ENCODE data around the gene GAL3ST2. TPM values are rescaled to one million over a fixed set of nuclear protein-coding genes. Genes with fewer than 3 reads are reported as not detected.
A peak's percentile ranks its signal among the peaks of the same experiment; 100 is the strongest.

The GAL3ST2 gene
- total and polyA plus RNA-seq, 8 donors: 0.26 to 0.31 (median 0.29) TPM; not detected in 2

DNA sequence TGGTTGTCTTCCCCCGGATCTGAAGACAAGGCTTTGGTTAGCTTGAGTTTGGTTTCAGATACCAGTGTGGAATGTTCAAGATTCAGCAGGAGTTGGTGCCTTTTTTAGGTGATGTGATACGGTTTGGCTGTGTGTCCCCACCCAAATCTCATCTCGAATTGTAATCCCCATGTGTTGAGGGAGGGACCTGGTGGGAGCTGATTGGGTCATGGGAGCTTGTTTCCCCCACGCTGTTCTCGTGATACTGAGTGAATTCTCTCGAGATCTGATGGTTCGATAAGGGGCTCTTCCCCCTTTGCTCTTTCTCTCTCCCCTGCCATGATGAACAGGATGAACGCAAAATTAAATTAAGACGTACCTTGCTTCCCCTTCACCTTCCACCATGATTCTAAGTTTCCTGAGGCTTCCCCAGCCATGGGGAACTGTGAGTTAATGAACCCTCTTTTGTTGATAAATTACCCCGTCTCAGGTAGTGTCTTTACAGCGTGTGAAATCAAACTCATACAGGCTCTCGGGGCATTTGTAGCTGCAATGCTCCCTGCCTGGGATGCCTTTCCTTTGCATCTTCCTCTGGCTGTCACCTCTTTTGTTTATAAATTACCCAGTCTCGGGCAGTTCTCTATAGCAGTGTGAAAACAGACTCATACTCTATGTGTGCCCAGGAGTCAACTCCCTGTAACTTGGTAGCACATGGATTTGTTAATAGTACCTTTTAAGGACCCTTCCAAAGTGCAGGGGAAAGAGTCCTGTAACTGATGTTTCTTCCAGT, 60.8 kb downstream of the GAL3ST2 start:
- Histone ChIP-seq H3K9me3 (no peaks in the 10 kb centered on the region), H3K36me3 (no peaks in the 10 kb centered on the region), H3K27ac (no peak overlapping the region), H3K27me3 (peaks cover 0 to 22% of the 10 kb centered on the region in 2 donors), H3K4me1 (no peaks in the 10 kb centered on the region), H3K4me3 (no peak overlapping the region)
- TF ChIP-seq, protein P1, sequence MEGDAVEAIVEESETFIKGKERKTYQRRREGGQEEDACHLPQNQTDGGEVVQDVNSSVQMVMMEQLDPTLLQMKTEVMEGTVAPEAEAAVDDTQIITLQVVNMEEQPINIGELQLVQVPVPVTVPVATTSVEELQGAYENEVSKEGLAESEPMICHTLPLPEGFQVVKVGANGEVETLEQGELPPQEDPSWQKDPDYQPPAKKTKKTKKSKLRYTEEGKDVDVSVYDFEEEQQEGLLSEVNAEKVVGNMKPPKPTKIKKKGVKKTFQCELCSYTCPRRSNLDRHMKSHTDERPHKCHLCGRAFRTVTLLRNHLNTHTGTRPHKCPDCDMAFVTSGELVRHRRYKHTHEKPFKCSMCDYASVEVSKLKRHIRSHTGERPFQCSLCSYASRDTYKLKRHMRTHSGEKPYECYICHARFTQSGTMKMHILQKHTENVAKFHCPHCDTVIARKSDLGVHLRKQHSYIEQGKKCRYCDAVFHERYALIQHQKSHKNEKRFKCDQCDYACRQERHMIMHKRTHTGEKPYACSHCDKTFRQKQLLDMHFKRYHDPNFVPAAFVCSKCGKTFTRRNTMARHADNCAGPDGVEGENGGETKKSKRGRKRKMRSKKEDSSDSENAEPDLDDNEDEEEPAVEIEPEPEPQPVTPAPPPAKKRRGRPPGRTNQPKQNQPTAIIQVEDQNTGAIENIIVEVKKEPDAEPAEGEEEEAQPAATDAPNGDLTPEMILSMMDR (IDR thresholded peaks at IDR 0.05): no peak
- DNase-seq (no peak), ATAC-seq (no peak)
- intact Hi-C loops (cut with DNase I): no loop called here

DNA sequence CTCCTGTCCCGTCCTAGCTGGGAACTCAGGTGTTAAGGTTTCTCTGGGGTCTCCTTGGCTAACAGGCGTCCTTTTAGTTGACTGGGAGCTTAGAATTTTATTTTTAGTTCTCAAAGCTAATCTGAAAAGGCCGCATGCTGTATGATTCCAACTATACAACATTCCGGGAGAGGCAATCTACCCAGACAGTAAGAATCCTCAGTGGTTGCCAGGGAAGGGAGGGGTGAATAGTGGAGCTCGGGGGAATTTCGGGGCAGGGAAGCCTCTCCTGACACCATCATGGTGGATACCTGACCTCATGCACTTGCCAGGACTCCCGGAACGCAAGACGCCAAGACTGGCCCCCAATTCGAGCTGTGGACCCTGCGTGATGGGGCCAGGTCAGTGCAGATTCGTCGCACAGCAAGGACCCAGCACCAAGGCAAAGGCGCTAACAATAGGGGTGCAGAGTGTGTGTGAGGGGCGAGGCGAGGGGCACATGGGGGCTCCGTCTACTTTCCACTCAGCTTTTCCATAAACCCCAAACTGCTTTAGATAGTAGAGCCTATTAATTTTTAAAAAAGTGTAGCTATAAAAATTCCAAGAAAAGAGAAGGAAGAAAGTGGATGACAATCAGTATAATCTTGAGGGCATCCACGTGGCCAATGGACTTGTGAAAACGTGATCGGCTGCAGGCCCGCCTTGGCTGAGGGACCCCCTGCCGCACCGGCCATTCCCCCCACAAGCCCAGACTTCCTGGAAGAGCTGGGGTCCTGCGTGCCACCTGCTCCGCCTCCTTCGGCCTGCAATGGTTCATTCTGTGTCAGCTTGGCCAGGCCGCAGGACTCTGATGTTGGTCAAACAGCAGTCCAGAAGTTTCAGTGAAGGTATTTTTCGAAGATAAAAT, 64.8 kb downstream of the GAL3ST2 start:
- TF ChIP-seq, protein P1 (IDR thresholded peaks at IDR 0.05): no peak
- Histone ChIP-seq H3K4me3 (no peak overlapping the region), H3K27me3 (peaks cover 4 to 36% of the 10 kb centered on the region in 2 donors), H3K9me3 (no peaks in the 10 kb centered on the region), H3K27ac (no peak overlapping the region), H3K36me3 (no peaks in the 10 kb centered on the region), H3K4me1 (peaks cover 5 to 26% of the 10 kb centered on the region in 2 donors)
- intact Hi-C loops (cut with DNase I): no loop called here
- ATAC-seq (no peak), DNase-seq (no peak)

DNA sequence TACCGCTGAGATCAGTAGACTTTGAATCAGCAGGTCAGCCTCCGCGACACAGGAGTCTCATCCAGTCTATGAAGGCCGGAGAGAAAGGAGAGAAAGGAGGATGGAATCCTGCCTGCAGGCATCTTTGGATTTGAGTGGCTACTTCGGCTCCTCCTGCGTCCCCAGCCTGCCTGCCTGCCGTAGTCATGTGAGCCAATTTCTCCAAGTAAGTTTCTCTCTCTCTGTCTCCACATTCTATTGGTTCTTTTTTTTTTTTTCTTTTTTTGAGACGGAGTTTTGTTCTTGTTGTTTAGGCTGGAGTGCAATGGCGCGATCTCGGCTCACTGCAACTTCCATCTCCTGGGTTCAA, 65.4 kb downstream of the GAL3ST2 start:
- TF ChIP-seq, protein P1 (IDR thresholded peaks at IDR 0.05): no peak
- DNase-seq (no peak), ATAC-seq (no peak)
- intact Hi-C loops (cut with DNase I): no loop called here
- Histone ChIP-seq H3K27ac (no peak overlapping the region), H3K36me3 (no peaks in the 10 kb centered on the region), H3K9me3 (no peaks in the 10 kb centered on the region), H3K4me1 (peaks cover 5 to 26% of the 10 kb centered on the region in 2 donors), H3K4me3 (no peak overlapping the region), H3K27me3 (peaks cover 4 to 38% of the 10 kb centered on the region in 2 donors)

DNA sequence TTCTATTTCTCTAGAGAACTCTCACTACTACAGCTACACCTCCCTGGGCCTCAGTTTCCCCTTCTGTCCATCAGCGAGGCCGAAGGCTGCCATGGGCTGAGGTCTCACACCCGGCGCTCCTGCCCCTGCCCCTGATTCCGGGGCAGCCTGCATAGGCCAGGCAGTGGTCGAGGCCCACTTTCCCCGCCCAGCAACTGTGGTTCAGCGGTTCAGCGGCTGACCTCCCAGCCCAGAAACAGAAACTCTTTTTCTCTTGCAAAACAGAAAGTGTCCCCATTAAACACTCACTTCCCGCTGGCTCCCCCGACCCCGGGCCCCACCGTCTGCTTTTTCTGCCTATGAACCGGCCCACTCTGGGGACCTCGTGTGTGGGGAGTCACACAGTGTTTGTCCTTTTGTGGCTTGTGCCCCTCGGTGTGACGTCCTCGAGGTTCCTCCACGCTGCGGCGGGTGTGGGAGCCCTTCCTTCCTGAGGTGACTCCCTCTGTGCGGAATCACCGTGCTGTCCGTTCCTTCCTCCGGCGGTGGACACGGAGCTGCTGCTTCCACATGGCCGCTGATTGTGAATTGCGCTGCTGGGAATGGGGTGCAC, 66.1 kb downstream of the GAL3ST2 start:
- Histone ChIP-seq H3K9me3 (no peaks in the 10 kb centered on the region), H3K27ac (peak overlapping the region in 1 of 2 donors; percentile 50), H3K36me3 (no peaks in the 10 kb centered on the region), H3K4me3 (peak overlapping the region in 1 of 2 donors; percentile 31), H3K27me3 (peaks cover 4 to 38% of the 10 kb centered on the region in 2 donors), H3K4me1 (peaks cover 5 to 26% of the 10 kb centered on the region in 2 donors)
- DNase-seq (peak in 2 of 4 donors; percentile 69 to 81), ATAC-seq (peak; percentile 58)
- intact Hi-C loops (cut with DNase I): no loop called here
- TF ChIP-seq, protein P1 (IDR thresholded peaks at IDR 0.05): no peak

Measured in left lung (tissue), 10 donors.